HG02852 (cell line): ENCODE data around the gene GOLGA7B.

Experiments
- ATAC-seq: cut with Tn5 transposase; IDR thresholded peaks from one replicate; pipeline ENCODE4 v1.9.1; 2021; ENCODE audit warnings: mild to moderate bottlenecking, moderate library complexity; ENCODE audit not compliant: unreplicated experiment

The GOLGA7B gene

GRCh38 chr10:97916586-97916985, 66.9 kb downstream of the GOLGA7B start:
- ATAC-seq, result no peak

GRCh38 chr10:97919012-97919411, 69.4 kb downstream of the GOLGA7B start:
- ATAC-seq, result no peak

- no peak for ATAC-seq
These were observed 71.2 kb downstream of the GOLGA7B start for GRCh38 chr10:97920865-97921264.
